HEK293T (cell line): ENCODE measurements around the gene ALPP.

ENCODE experiments used
- BHLHE40 ChIP-seq: fragments of 450-650 bp; IDR thresholded peaks from 2 replicates; pipeline ENCODE4 v1.6.1; 2016; ENCODE audit warnings: mild to moderate bottlenecking, moderate library complexity, borderline replicate concordance
- CTBP1 ChIP-seq: fragments of 450-650 bp; IDR thresholded peaks from 2 replicates; pipeline ENCODE4 v1.6.1; 2016; ENCODE audit warnings: borderline replicate concordance
- FOXA1 ChIP-seq: fragments of 450-650 bp; IDR thresholded peaks from 2 replicates; pipeline ENCODE4 v1.6.1; 2016; ENCODE audit warnings: mild to moderate bottlenecking
- FOXM1 ChIP-seq: fragments of 450-650 bp; IDR thresholded peaks from 2 replicates; pipeline ENCODE4 v1.6.1; 2017; ENCODE audit warnings: mild to moderate bottlenecking, borderline replicate concordance
- HDGF ChIP-seq: fragments of 450-650 bp; IDR thresholded peaks from 2 replicates; pipeline ENCODE4 v1.6.1; 2017; ENCODE audit warnings: antibody characterized with exemption, borderline replicate concordance
- LEF1 ChIP-seq: fragments of 450-650 bp; IDR thresholded peaks from 2 replicates; pipeline ENCODE4 v1.6.1; 2017; ENCODE audit warnings: mild to moderate bottlenecking, borderline replicate concordance
- NFRKB ChIP-seq: fragments of 450-650 bp; IDR thresholded peaks from 2 replicates; pipeline ENCODE4 v1.6.1; 2016; ENCODE audit warnings: mild to moderate bottlenecking, moderate library complexity
- SP1 ChIP-seq: fragments of 450-650 bp; IDR thresholded peaks from 2 replicates; pipeline ENCODE4 v1.6.1; 2017
- TARDBP ChIP-seq: fragments of 450-650 bp; IDR thresholded peaks from 2 replicates; pipeline ENCODE4 v1.6.1; 2016
- ZNF384 ChIP-seq: fragments of 450-650 bp; IDR thresholded peaks from 2 replicates; pipeline ENCODE4 v1.6.1; 2016

GRCh38 chr2:232395586-232395985 lies 17.0 kb downstream of the ALPP start:
- TF ChIP-seq FOXA1 (no peak), BHLHE40 (no peak), LEF1 (no peak), FOXM1 (no peak), NFRKB (no peak), SP1 (no peak), HDGF (no peak), CTBP1 (no peak), TARDBP (no peak), ZNF384 (no peak)
